T-helper 1 cell treated with Interleukin-12 subunit alpha and Interleukin-12 subunit beta and Interleukin-4 antibody, amounts not matched to agents 30 ng/mL and 1 ng/mL, for 36 hours (primary cell): Measurements from ENCODE around the gene DISP3. TPM values are rescaled to one million over a fixed set of nuclear protein-coding genes. Genes with fewer than 3 reads are reported as not detected.
"Not testable (repeated sequence)": the region's sequence is repeated elsewhere in the genome, so short reads cannot be mapped to it uniquely, and the experiment has no call there.

ENCODE experiments used
- intact Hi-C: fragments of 100-400 bp; cut with micrococcal nuclease; formaldehyde crosslinking; loops from one replicate; pipeline ENCODE4 v1.15.1; 2024
- total RNA-seq: library from RNA; stranded (reverse); gene quantifications from 2 replicates; pipeline ENCODE4 v1.2.3, GENCODE V29; 2022

The DISP3 gene
- total RNA-seq, 1 donor from 2014 or later: 0.20 TPM

GRCh38 chr1:11569551-11569950, 90.6 kb downstream of the DISP3 start:
- intact Hi-C loops: no loop called here

DNA sequence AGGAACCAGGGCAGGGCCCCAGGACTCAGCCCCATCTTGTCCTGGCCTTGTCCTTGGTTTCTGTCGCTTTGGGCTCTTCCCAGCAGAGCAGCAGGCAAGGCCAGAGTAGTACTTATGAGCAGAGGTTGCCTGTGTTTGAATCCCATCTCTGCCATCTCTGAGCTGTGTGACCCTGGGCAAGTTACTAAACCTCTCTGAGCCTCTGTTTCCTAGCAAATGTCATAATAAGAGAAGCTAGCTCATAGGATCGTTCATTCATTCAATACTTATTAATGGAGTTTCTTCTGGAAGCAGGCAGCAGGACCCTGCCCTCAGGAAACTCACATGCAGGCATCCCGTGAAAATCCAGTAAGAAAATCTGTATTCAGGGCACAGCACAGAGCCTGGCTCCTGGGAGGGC, 91.0 kb downstream of the DISP3 start:
- intact Hi-C loops: no loop called here

- intact Hi-C loops: no loop called here
Measured at GRCh38 chr1:11570821-11571380, 91.9 kb downstream of the DISP3 start.

DNA sequence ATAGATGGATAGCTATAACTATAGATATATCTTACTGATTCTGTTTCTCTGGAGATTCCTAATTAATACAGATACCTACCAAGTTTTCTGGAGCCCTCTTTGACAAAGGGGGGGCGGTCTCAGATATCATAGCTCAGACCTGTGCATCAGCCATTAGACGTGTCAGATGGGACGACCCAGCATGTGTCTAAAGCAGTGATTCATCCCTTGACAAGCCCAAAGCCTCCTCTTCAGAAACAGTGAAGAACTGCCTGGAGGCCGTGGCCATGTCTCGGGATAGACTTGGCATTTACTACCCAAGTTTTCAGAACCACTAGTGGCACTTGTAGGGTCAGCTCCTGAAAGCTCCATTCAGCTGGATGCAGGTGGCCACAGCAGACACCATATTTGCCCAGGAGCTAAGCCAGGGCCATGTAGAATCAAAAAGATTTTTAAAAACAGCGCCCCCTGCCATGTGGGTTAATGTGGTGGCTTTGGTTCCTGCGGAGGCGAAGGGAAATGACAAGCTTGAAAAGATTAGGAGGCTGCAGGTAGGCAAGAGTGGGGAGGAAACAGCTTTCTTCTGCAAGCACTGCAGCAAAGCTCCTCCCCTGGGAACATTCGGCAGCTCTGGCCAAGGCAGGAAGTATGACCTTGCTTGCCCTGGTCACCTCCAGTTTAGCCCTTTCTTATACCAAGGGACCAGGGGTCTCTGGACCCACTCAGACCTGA, 93.1 kb downstream of the DISP3 start:
- intact Hi-C loops: no loop called here

DNA sequence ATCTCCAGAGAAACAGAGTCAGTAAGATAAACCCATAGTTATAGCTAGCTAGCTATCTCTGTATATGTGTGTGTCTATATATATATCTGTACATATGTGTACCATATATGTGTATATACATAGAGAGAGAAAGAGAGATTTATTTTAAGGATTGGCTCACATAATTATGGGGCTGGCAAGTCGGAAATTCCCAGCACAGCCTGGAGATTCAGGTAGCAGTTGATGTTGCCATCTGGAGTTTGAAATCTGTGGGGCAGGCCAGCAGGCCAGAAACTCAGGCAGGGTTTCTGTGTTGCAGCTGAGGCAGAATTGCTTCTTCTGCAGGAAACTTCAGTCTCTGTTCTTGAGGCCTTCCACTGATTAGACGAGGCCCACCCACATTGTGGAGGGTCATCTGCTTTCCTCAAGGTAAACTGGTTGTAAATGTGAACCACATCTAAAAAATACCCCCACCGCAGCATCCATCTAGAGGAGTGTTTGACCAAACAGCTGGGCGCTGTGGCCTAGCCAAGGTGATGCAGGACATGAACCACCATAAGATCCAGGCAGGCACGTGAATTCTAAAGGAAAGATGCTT, 94.2 kb downstream of the DISP3 start:
- intact Hi-C loops: no loop called here

- intact Hi-C loops: no loop called here
Measured at GRCh38 chr1:11575553-11575952, 96.6 kb downstream of the DISP3 start.

GRCh38 chr1:11576109-11576875, 97.3 kb downstream of the DISP3 start:
- intact Hi-C loops: no loop called here

GRCh38 chr1:11578004-11578403, 99.0 kb downstream of the DISP3 start:
- intact Hi-C loops: no loop called here

GRCh38 chr1:11579506-11579905, 100.6 kb downstream of the DISP3 start:
- intact Hi-C loops: no loop called here

DNA sequence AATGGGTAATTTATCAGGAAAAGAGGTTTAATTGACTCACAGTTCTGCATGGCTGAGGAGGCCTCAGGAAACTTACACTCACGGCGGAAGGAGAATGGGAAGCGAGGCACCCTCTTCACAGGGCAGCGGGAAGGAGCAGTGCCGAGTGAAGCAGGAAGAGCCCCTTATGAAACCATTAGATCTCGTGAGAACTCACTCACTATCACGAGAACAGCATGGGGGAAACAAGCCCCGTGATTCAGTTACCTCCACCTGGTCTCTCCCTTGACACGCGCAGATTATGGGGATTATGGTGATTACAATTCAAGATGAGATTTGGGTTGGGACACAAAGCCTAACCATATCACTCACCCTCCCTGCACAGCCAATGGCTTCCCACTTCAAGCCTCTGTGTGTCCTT, 101.1 kb downstream of the DISP3 start:
- intact Hi-C loops: not testable (repeated sequence)

DNA sequence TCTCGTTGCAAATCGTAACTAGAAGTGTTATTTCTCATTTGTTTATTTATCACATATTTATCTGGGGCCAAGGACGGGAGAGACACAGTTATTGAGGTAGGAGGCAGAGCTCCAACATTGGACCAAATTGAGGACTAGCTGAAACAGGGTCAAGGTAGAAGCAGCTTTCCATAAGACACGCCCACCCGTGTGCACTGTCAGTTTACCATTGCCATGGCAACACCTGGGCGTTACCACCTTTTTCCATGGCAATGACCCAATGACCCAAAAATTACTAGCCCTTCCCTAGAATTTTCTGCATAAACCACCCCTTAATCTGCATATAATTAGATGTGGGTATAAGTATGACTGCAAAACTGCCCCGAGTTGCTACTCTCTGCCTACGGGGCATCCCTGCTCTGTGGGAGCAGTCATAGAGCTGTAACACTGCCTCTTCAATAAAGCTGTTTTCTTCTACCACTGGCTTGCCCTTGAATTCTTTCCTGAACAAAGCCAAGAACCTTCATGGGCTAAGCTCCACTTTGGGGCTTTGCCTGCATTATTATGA, 102.6 kb downstream of the DISP3 start:
- intact Hi-C loops: no loop called here

- intact Hi-C loops: no loop called here
Measured at GRCh38 chr1:11585389-11585788, 106.4 kb downstream of the DISP3 start.

Other genes starting within 250 kb of the DISP3 start
- 52.8 and 53.2 TPM in 2 replicates for gene MTOR, start 216.6 kb upstream of the DISP3 start, total RNA-seq
- gene UBIAD1, start 206.0 kb upstream of the DISP3 start, total RNA-seq: 27.5 and 28.6 TPM in 2 replicates
- 2.0 TPM in 2 replicates for gene FBXO2, start 175.3 kb downstream of the DISP3 start, total RNA-seq
- 33.2 and 34.2 TPM in 2 replicates for gene FBXO44, start 175.7 kb downstream of the DISP3 start, total RNA-seq
- gene FBXO6, start 185.0 kb downstream of the DISP3 start, total RNA-seq: 30.0 and 30.9 TPM in 2 replicates
- 58.2 and 61.2 TPM in 2 replicates for gene MAD2L2, start 202.0 kb downstream of the DISP3 start, total RNA-seq
- 0.10 and 0.15 TPM in 2 replicates for gene DRAXIN, start 212.6 kb downstream of the DISP3 start, total RNA-seq